Dermis blood vessel endothelial cell (primary cell): ENCODE measurements around the gene NCKAP5L. TPM values are rescaled to one million over a fixed set of nuclear protein-coding genes. Genes with fewer than 3 reads are reported as not detected.
"Not testable (repeated sequence)": the region's sequence is repeated elsewhere in the genome, so short reads cannot be mapped to it uniquely, and the experiment has no call there.

Experiments used
- DNase-seq: peaks from one replicate; pipeline ENCODE4 v3.0.0; 2010
- total RNA-seq: library from RNA; depleted of rRNA; stranded (reverse); fragments of >200 nt; gene quantifications from 2 replicates; pipeline ENCODE4 v1.2.3, GENCODE V29; 2014

The NCKAP5L gene
- total RNA-seq, 1 donor from 2014 or later, result 14.0 TPM

- peak; percentile 88 for DNase-seq
These were observed 51.8 kb downstream of the NCKAP5L start for GRCh38 chr12:49776413-49776812.

- not testable (repeated sequence) for DNase-seq
These were observed 55.1 kb downstream of the NCKAP5L start for GRCh38 chr12:49773102-49773501.

DNA sequence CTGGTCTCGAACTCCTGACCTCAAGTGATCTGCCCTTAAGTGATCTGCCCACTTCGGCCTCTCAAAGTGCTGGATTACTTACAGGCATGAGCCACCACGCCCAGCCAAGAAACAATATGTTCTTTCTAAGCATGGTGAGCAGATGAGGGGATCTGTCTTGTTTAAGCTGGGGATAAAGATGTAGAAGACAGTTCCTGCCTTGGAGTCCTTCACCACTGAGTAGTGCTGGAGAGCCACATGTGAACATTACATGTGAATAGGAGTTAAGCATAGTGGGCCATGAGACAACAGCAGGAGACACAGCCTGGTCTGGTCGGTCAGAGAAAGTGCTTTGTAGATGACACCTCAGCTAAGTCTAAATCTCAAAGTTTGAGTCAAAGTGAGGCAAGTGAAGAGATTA, 60.9 kb downstream of the NCKAP5L start:
- no peak for DNase-seq

DNA sequence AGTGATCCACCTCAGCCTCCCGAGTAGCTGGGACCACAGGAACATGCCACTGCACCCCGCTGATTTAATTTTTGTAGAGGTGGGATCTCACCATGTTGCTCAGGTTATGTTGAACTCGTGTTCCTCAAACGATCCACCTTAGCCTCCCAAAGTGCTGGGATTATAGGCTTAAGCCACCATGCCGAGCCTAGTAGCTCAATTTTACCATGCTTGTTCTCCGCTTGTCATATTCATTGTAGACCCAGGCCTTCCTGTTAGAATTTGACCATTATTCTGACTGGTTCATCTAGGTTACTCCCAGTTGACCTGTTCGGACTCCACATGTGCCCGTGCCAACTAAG, 62.1 kb downstream of the NCKAP5L start:
- DNase-seq, result no peak

- DNase-seq, result no peak
These were observed 64.1 kb downstream of the NCKAP5L start for GRCh38 chr12:49764126-49764525.

- peak; percentile 93 for DNase-seq
These were observed 65.1 kb downstream of the NCKAP5L start for GRCh38 chr12:49763006-49763591.

DNA sequence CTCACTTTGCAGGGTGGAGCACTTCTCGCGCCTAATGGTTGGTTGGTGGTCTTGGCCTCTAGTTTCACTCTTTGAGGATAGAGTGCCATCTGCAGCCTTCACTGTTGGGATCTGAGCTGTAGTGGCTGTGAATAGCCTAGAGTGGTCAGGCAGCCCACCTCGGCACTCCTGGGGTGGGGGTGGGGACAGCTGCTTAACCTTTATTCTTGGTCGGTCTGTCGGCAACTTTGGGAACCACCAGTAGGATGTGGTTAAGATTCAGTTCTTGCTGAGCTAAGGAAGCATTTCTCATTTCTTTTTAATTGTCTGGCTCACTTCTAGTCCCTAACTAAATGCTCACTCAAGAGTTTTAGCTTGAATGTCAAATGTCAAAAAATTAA, 65.8 kb downstream of the NCKAP5L start:
- DNase-seq, result no peak

DNA sequence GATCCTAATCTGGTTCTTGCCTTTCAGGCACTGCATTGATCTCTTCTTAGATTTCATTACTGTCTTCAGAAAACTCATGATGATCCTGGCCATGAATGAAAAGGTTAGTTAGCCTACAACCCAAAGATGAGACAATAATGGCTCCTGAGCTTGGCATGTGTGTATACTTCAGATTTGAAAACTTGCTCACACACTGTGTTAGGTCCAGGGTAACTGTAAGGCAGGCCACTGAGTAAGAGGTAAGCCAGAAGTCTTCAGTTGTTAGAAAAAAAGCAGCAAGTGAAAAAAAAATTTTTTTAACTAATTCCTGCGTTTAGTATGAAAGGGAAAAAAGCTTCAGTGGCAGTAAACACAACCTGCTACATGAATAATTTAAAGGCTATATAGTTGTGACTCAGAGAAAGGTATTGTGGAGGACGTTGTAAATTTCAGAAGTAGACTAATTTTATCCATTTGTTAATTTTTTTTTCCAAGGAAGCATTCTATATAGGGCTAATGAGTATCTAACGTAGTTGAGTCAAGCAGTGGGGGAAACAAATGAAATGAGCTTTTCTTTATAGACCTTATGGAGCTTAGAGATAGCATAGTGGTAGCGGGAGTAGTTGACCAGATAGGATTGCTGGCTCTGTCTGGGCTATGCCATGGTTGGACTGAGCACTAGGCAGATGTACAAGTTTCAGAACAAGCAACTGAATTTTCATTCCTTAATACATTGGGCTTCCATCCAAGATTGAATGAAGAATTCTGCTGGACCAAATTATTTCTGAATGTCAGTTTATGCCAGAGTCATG, 66.3 kb downstream of the NCKAP5L start:
- no peak for DNase-seq

DNA sequence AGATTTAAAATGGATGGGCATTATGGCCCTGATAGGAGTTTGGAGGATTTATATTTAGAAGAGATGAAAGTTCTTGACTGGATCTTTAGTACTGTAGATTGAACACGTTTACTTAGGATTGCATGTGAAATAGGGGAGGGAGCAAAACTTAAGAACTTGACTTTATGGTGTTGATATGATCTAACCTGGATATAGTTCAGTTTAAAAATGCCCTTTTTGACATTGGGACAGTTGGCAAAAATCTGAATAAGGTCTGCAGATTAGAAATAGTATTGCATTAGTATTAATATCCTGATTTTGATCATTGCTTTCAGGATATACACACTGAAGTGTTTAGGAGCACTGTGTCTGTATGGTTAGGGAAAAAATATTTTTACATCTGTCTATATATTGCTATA, 77.2 kb downstream of the NCKAP5L start:
- DNase-seq, result no peak

GRCh38 chr12:49750027-49750995, 77.9 kb downstream of the NCKAP5L start:
- peak; percentile 41 for DNase-seq

- no peak for DNase-seq
These were observed 79.4 kb downstream of the NCKAP5L start for GRCh38 chr12:49748800-49749199.

- DNase-seq, result no peak
These were observed 79.9 kb downstream of the NCKAP5L start for GRCh38 chr12:49748306-49748705.

- no peak for DNase-seq
These were observed 83.8 kb downstream of the NCKAP5L start for GRCh38 chr12:49744363-49744885.

DNA sequence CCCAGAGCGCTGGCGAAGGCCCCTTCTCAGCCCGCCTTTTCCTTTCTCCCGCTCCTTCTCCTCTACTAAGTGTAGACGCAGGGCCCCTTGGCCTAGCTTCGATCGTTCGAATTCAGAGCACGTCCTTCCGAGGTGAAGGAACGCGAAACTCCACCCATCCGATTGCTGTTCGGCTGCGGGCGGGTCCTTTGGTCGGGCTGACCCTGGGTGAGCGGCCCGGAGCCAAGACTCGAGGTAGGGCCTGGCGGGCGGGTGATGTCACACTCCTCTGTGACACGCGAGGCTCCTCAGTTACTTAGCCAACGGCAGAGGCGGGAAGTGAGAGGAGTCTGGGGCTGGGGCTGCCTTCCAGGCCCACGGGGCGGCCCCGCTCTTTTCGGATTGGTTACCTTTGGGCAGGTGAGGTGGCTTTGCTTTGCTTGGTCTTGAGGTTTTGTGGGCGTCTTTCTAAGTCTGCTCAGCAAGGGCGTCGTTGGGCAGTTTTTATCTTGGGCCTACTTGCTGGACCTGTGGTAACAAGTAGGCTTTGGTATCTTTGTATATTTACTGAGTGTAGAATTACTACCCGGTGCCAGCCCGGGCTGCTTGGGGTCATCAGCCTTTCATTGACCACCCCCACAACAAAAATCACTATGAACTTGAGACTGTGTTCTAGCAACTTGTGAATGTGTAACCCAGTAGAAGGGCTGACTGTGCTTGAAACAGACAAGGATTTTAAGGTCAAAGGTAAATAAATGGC, 86.2 kb downstream of the NCKAP5L start:
- DNase-seq, result peak; percentile 91

Other genes starting within 250 kb of the NCKAP5L start
- 0.19 and 0.34 TPM in 2 replicates for gene FAM186B, start 222.8 kb downstream of the NCKAP5L start, total RNA-seq
- gene PRPF40B, start 204.9 kb downstream of the NCKAP5L start, total RNA-seq, result 1.9 and 4.1 TPM in 2 replicates
- 101 and 121 TPM in 2 replicates for gene FMNL3, start 121.0 kb downstream of the NCKAP5L start, total RNA-seq
- gene TMBIM6, start 86.9 kb downstream of the NCKAP5L start, total RNA-seq, result 433 and 441 TPM in 2 replicates
- 2.8 and 4.3 TPM in 2 replicates for gene BCDIN3D, start 14.7 kb upstream of the NCKAP5L start, total RNA-seq
- not detected in 2 replicates for gene FAIM2, start 75.5 kb upstream of the NCKAP5L start, total RNA-seq
- not detected in 2 replicates for gene AQP2, start 122.3 kb upstream of the NCKAP5L start, total RNA-seq
- 0.47 and 1.4 TPM in 2 replicates for gene AQP5, start 133.5 kb upstream of the NCKAP5L start, total RNA-seq
- 0.05 TPM in 1 of 2 replicates, not detected in the other for gene AQP6, start 144.5 kb upstream of the NCKAP5L start, total RNA-seq
- gene RACGAP1, start 197.1 kb upstream of the NCKAP5L start, total RNA-seq, result 19.9 and 67.1 TPM in 2 replicates
- gene ASIC1, start 229.2 kb upstream of the NCKAP5L start, total RNA-seq, result under 0.01 and 0.14 TPM in 2 replicates